Measurements from ENCODE around the gene PLAAT2. TPM values are rescaled to one million over a fixed set of nuclear protein-coding genes. Genes with fewer than 3 reads are reported as not detected.
A peak's percentile ranks its signal among the peaks of the same experiment; 100 is the strongest.

The PLAAT2 gene
- total and polyA plus RNA-seq, 9 of the 15 experiments (the other 6 are each of a cell fraction or from before 2014, with no cell fraction given) = not detected

GRCh38 chr11:63531074-63531792 lies 31.9 kb downstream of the PLAAT2 start (continued):
- TF ChIP-seq HMG20A (CRISPR knock-in tag; conservative IDR thresholded peaks at IDR 0.05) = 0 out of 2 replicates have a peak, but pooled peaks have one; percentile 76
- peak; percentile 69 for TF ChIP-seq ATF7 (IDR thresholded peaks at IDR 0.05)
- peak; percentile 93 for TF ChIP-seq E2F3 (CRISPR knock-in tag; IDR thresholded peaks at IDR 0.05)
- peak; percentile 99 for TF ChIP-seq DMBX1 (CRISPR knock-in tag; IDR thresholded peaks at IDR 0.05; ENCODE audit: borderline replicate concordance)
- TF ChIP-seq ZNF239 (CRISPR knock-in tag; IDR thresholded peaks at IDR 0.05) = peak; percentile 92
- TF ChIP-seq CUX1 (CRISPR knock-in tag; IDR thresholded peaks at IDR 0.05) = peak; percentile 73; the same call in 1 of the 2 replicates
- peak; percentile 82 for TF ChIP-seq CTBP1 (IDR thresholded peaks at IDR 0.05; ENCODE audit: borderline replicate concordance)
- peak; percentile 25; the same call in 1 of the 2 replicates for TF ChIP-seq SMARCC2 (IDR thresholded peaks at IDR 0.05; ENCODE audit: low read depth)
- TF ChIP-seq MECOM (CRISPR knock-in tag; IDR thresholded peaks at IDR 0.05) = peak; percentile 94
- TF ChIP-seq PYGO2 (tag; IDR thresholded peaks at IDR 0.05) = peak; percentile 97

Data from K562 (cell line).